ENCODE measurements around the gene TANK. TPM values are rescaled to one million over a fixed set of nuclear protein-coding genes. Genes with fewer than 3 reads are reported as not detected.
A peak's percentile ranks its signal among the peaks of the same experiment; 100 is the strongest.
"Not testable (repeated sequence)": the region's sequence is repeated elsewhere in the genome, so short reads cannot be mapped to it uniquely, and the experiment has no call there.

The TANK gene
- total and polyA plus RNA-seq, 4 experiments from 2014 or later: 76.3 to 91.2 (median 88.4) TPM

DNA sequence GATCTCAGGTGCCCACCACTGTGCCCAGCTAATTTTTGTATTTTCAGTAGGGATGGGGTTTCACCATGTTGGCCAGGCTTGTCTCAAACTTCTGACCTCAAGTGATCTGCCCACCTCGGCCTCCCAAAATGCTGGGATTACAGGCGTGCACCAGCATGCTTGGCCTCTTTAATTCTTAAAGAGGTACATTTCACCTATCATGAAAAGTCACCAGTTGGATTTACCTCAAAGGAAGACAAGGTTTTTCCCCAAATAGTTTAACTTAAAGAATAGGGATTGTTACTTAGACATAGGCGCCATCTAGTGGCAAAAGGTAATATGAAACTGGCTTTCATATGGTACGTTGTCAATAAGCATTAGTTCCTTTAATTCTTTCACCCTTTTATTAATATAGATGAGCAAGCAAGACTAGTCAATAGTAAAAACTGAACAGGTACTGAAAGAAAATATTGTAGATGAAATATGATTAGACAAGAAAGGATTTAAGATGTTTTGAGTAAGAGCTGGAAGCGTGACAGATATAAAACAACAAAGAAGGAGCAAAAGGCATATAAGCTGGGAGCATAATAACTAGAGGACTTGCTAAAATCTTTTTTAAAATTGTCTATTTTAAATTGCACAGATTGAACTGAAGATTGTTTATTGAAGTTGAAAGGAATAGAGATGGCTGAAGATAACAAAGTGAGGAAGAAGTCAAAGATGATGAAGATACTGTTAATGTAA lies 113.0 kb downstream of the TANK start:
- no peaks in the 10 kb centered on the region for H3K36me3 Mint-ChIP-seq
- peaks cover 0 to 1% (median 0%) of the 10 kb centered on the region in 8 donors for H3K9me3 Mint-ChIP-seq
- peak; percentile 39 to 65 (median 58) for DNase-seq
- ChIA-PET CTCF (ENCODE audit: partially characterized antibody) (interaction anchor here (0.6 to 7.1 kb wide), 18 partner anchors 8 to 696 kb away, joined by 3 to 103 read pairs (median 4); no protein-coding TSS in a partner anchor), POLR2A (ENCODE audit: partially characterized antibody) (no interaction called here)
- Histone ChIP-seq H3K4me1 (ENCODE audit: insufficient read depth, low read length) (no peaks in the 10 kb centered on the region), H3K4me3 (ENCODE audit: low read length in 2 of 2) (no peak overlapping the region), H3K27ac (ENCODE audit: low read depth, low read length) (no peak overlapping the region), H3K36me3 (ENCODE audit: insufficient read depth, low read length) (no peaks in the 10 kb centered on the region), H3K9me3 (ENCODE audit: control insufficient read depth in 1 of 2, low read length in 2 of 2) (no peaks in the 10 kb centered on the region), H3K27me3 (ENCODE audit: insufficient read depth, low read length) (no peaks in the 10 kb centered on the region)
- peaks cover 1 to 4% of the 10 kb centered on the region in 2 donors for H3K27me3 Mint-ChIP-seq
- H3K4me3 Mint-ChIP-seq: no peak overlapping the region
- H3K27ac Mint-ChIP-seq: no peak overlapping the region
- H3K4me1 Mint-ChIP-seq: peaks cover 0 to 4% (median 2%) of the 10 kb centered on the region in 4 donors
- intact Hi-C loops (cut with micrococcal nuclease): loop anchor here (1.0 to 10.0 kb wide), 6 partner anchors 22 to 1168 kb away; no protein-coding TSS in a partner anchor

DNA sequence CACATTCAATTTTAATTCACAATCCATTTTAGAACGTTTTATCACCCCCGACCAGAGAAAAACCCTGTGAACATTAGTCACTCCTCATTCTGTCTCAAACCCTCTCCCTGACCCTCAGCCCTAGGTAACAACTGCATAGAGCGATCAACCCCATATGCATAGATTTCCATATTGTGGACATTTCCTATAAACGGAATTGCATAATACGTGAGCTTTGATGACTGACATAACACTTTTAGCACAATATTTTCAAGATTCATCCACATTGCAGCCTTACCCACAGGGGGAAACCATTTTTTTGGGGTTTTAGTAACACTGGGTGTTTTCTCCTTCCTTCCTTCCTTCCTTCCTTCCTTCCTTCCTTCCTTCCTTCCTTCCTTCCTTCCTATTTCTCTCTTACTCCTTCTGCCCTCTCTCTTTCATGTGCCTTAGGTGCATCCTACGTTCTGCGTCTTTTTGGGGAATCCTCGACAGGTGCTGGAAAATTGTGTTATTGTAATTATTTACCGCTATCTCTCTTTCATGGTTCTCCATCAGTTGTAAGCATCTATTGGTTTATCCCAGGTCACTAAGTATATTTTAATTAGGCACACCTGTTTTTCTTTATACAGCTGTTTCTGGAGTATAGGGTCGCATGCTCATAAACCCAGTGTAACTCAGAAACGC lies 118.5 kb downstream of the TANK start:
- peak in 1 of 5 donors; percentile 49 for DNase-seq
- H3K4me1 Mint-ChIP-seq; H3K9me3 Mint-ChIP-seq; POLR2A ChIA-PET (ENCODE audit: partially characterized antibody); H3K27ac Mint-ChIP-seq; H3K4me3 ChIP-seq (ENCODE audit: low read length in 2 of 2); H3K4me3 Mint-ChIP-seq; H3K27me3 Mint-ChIP-seq; H3K27me3 ChIP-seq (ENCODE audit: insufficient read depth, low read length); H3K36me3 Mint-ChIP-seq; H3K4me1 ChIP-seq (ENCODE audit: insufficient read depth, low read length); H3K9me3 ChIP-seq (ENCODE audit: control insufficient read depth in 1 of 2, low read length in 2 of 2); H3K27ac ChIP-seq (ENCODE audit: low read depth, low read length); H3K36me3 ChIP-seq (ENCODE audit: insufficient read depth, low read length): not testable (repeated sequence)
- intact Hi-C loops (cut with micrococcal nuclease): loop anchor here (10.0 kb wide), 1 partner anchor 1174 kb away; no protein-coding TSS in a partner anchor
- CTCF ChIA-PET (ENCODE audit: partially characterized antibody): interaction anchor here (1.3 to 7.1 kb wide), 2 partner anchors 28 to 54 kb away, joined by 4 to 103 read pairs; no protein-coding TSS in a partner anchor

DNA sequence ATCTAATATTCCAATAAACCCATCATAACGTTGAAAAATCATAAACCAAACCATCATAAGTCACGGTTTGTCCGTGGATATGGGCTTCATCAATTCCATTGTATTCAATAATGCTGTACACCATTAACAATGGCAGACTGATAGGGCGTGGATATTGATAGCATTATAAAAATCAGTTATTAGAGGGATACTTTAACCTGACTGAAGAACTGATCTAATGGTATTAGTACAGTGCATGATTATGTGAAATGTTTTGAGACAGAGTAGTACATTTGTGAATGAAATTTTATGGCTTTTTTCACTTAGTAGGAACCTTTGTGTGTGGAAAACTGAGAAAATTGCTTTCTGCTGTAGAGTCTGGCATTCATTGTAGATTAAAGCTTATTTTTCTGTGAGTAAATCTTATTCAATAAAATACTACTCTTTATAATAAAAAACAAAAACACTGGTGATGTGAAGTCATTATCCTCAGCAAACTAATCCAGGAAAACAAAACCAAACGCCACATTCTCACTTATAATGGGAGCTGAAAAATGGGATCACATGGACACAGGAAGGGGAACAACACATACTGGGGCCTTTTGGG lies 119.1 kb downstream of the TANK start:
- intact Hi-C loops (cut with micrococcal nuclease): loop anchor here (10.0 kb wide), 1 partner anchor 1175 kb away; no protein-coding TSS in a partner anchor
- H3K36me3 ChIP-seq (ENCODE audit: insufficient read depth, low read length); H3K4me1 Mint-ChIP-seq; H3K27ac ChIP-seq (ENCODE audit: low read depth, low read length); H3K27me3 ChIP-seq (ENCODE audit: insufficient read depth, low read length); DNase-seq; H3K4me3 Mint-ChIP-seq; POLR2A ChIA-PET (ENCODE audit: partially characterized antibody); H3K36me3 Mint-ChIP-seq; H3K4me3 ChIP-seq (ENCODE audit: low read length in 2 of 2); H3K9me3 ChIP-seq (ENCODE audit: control insufficient read depth in 1 of 2, low read length in 2 of 2); H3K9me3 Mint-ChIP-seq; H3K27me3 Mint-ChIP-seq; H3K27ac Mint-ChIP-seq; H3K4me1 ChIP-seq (ENCODE audit: insufficient read depth, low read length): not testable (repeated sequence)
- CTCF ChIA-PET (ENCODE audit: partially characterized antibody): interaction anchor here (7.1 kb wide), 1 partner anchor 55 kb away, joined by 103 read pairs; no protein-coding TSS in a partner anchor

DNA sequence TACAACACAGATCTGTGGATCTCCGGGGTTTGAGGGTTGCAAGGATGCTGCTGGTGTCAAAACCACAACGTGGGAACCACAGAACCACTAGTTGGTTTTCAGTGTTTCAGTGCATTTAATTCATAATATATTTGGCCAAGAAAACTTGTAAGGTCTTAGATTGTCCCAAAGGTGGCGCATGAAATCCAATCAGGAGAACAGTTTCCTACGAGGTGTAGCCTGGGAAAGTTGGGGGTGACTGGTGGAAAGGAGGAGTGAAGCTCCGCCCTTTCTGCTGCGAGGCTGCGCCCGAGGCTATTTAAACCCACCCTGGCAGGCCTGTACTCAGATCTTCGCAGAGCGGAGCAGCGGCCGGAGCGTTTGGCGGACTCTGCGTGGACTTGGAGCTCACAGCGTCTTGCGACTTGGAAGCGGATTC lies 120.7 kb downstream of the TANK start:
- H3K9me3 Mint-ChIP-seq; H3K4me3 Mint-ChIP-seq; POLR2A ChIA-PET (ENCODE audit: partially characterized antibody); H3K36me3 Mint-ChIP-seq; H3K27me3 Mint-ChIP-seq; H3K4me1 ChIP-seq (ENCODE audit: insufficient read depth, low read length); H3K27me3 ChIP-seq (ENCODE audit: insufficient read depth, low read length); H3K4me3 ChIP-seq (ENCODE audit: low read length in 2 of 2); H3K27ac ChIP-seq (ENCODE audit: low read depth, low read length); intact Hi-C loops (cut with micrococcal nuclease); H3K4me1 Mint-ChIP-seq; H3K9me3 ChIP-seq (ENCODE audit: control insufficient read depth in 1 of 2, low read length in 2 of 2); H3K27ac Mint-ChIP-seq; H3K36me3 ChIP-seq (ENCODE audit: insufficient read depth, low read length): not testable (repeated sequence)
- DNase-seq: peak; percentile 15 to 61 (median 20)
- CTCF ChIA-PET (ENCODE audit: partially characterized antibody): interaction anchor here (0.7 kb wide), 1 partner anchor 808 kb away, joined by 3 read pairs; no protein-coding TSS in a partner anchor

DNA sequence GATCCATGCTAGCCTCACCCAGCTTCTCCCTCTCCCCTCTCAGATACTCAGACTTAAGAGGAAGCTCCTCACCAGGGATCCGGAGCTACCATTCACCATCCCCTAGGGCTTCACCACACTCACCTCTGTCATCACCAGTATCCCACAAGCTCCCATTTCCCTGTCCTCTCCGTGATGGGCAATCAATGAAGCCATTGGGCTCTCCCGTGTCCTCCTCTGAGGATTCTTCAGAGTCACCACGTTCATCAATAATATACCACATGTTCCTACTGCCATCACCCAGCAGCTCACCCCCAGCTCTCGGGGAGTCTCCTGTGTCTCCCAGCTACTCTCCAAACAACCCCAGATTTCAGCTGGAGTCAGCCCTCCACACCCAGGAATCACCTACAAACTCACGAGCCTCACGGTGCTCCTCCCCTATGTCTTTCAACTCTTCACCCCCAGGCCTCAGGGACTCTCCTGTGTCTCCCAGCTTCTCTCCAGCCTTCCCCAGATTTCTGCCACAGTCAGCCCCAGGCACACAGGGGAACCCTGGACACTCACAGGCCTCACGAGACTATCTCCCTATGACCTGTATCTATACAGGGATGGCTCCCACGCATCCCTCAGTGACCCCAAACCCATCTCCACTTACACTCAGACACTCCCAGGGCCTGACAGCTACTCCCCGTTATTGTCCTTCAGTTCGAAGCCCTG lies 121.5 kb downstream of the TANK start:
- not testable (repeated sequence) for DNase-seq; H3K27ac ChIP-seq (ENCODE audit: low read depth, low read length)

DNA sequence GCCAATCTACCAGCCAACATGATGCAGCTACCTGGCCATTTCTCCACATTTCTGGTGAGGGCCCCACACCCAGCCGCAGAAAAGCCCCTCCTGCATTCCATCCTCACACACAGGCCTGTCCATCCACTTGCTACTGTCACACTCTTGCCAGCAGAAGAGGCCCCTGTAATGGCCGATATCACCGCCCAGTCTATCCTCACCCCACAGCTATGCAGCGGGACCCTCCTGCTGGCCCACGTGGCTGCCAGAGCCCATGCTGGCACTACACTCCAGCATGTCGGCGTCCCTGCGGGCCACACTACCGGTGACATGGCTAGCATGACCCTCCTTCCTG lies 122.0 kb downstream of the TANK start:
- H3K4me1 ChIP-seq (ENCODE audit: insufficient read depth, low read length); H3K36me3 Mint-ChIP-seq; H3K9me3 Mint-ChIP-seq; CTCF ChIA-PET (ENCODE audit: partially characterized antibody); H3K27ac ChIP-seq (ENCODE audit: low read depth, low read length); intact Hi-C loops (cut with micrococcal nuclease); POLR2A ChIA-PET (ENCODE audit: partially characterized antibody); H3K27me3 ChIP-seq (ENCODE audit: insufficient read depth, low read length); H3K4me1 Mint-ChIP-seq; DNase-seq; H3K27me3 Mint-ChIP-seq; H3K36me3 ChIP-seq (ENCODE audit: insufficient read depth, low read length); H3K9me3 ChIP-seq (ENCODE audit: control insufficient read depth in 1 of 2, low read length in 2 of 2); H3K27ac Mint-ChIP-seq; H3K4me3 ChIP-seq (ENCODE audit: low read length in 2 of 2); H3K4me3 Mint-ChIP-seq: not testable (repeated sequence)

More for the DNA sequence above, 121.5 kb downstream of the TANK start:
- H3K27me3 Mint-ChIP-seq; H3K9me3 ChIP-seq (ENCODE audit: control insufficient read depth in 1 of 2, low read length in 2 of 2); H3K36me3 ChIP-seq (ENCODE audit: insufficient read depth, low read length); H3K4me1 Mint-ChIP-seq; H3K4me3 Mint-ChIP-seq; H3K36me3 Mint-ChIP-seq; H3K4me3 ChIP-seq (ENCODE audit: low read length in 2 of 2); H3K9me3 Mint-ChIP-seq; H3K4me1 ChIP-seq (ENCODE audit: insufficient read depth, low read length); H3K27ac Mint-ChIP-seq; intact Hi-C loops (cut with micrococcal nuclease); CTCF ChIA-PET (ENCODE audit: partially characterized antibody); POLR2A ChIA-PET (ENCODE audit: partially characterized antibody); H3K27me3 ChIP-seq (ENCODE audit: insufficient read depth, low read length): not testable (repeated sequence)

DNA sequence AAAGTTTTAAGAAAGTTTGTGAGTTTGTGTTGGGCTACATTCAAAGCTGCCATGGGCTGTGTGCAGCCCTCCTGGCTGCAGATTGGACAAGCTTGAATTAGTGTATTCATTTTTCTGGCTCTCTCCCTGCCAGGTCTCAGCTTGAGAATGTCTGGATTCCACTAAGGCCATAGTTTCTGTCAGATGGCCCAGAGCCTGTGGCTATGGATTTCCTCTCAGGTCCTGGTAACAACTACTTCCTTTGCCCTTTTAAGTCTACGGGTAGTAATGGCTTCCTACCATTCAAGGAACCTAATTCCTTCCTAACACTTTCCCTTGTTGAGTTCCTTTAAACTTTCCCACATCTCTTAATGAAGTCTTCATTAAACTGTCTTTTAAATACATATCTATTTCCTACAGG lies 123.7 kb downstream of the TANK start:
- no peak for DNase-seq
- Mint-ChIP-seq H3K4me3 (no peak overlapping the region), H3K36me3 (no peaks in the 10 kb centered on the region), H3K9me3 (peaks cover 0 to 4% (median 0%) of the 10 kb centered on the region in 8 donors), H3K27ac (no peak overlapping the region), H3K4me1 (no peaks in the 10 kb centered on the region), H3K27me3 (peaks cover 10 to 12% of the 10 kb centered on the region in 2 donors)
- ChIA-PET POLR2A (ENCODE audit: partially characterized antibody) (no interaction called here), CTCF (ENCODE audit: partially characterized antibody) (interaction anchor here (0.6 to 1.1 kb wide), 2 partner anchors 13 to 25 kb away, joined by 3 read pairs; no protein-coding TSS in a partner anchor)
- Histone ChIP-seq H3K36me3 (ENCODE audit: insufficient read depth, low read length) (no peaks in the 10 kb centered on the region), H3K27me3 (ENCODE audit: insufficient read depth, low read length) (no peaks in the 10 kb centered on the region), H3K4me1 (ENCODE audit: insufficient read depth, low read length) (peaks cover 10% of the 10 kb centered on the region), H3K9me3 (ENCODE audit: control insufficient read depth in 1 of 2, low read length in 2 of 2) (no peaks in the 10 kb centered on the region), H3K4me3 (ENCODE audit: low read length in 2 of 2) (no peak overlapping the region), H3K27ac (ENCODE audit: low read depth, low read length) (no peak overlapping the region)
- intact Hi-C loops (cut with micrococcal nuclease): no loop called here

Data from CD4-positive, alpha-beta memory T cell (primary cell).